ENCODE data around the gene KIF26A.

KIF26A gene

DNA sequence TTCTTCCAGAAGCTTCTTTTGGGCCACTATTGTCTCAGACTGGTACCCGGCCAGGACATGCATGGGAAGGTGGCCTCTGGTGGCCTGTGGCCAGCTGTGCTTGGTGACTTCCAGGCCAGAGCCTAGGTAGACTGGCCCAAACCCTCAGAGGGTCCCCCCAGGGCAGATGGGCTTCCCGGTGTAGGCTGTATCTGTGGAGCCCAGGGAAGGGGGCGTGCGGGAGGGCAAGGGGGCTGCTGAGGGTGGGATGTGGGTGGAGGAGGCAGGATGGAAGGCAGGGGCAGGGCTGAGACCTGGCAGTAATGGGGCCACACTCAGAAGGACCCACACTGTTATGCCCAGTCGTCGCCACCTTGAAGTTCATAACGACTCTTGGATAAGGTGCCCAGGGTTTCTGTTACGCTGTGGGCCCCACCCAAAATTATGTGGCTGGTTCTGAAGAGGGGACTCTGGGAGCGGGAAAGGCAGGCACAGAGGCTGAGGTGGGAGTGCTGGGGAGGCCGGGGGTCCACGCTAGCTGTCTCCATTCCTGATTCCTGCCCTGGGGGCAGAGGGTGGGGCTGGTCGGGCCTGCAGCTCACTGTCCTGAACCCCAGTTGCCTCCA, 52.1 kb downstream of the KIF26A start:
- peaks cover 70% of the 10 kb centered on the region for H3K4me1 ChIP-seq
- H3K4me3 ChIP-seq, result no peak overlapping the region

GRCh38 chr14:104191409-104191997, 53.1 kb downstream of the KIF26A start:
- TF ChIP-seq Cebpa-rat (IDR thresholded peaks at IDR 0.05), result no peak
- Histone ChIP-seq H3K9ac (no peak overlapping the region), H3K4me2 (no peak overlapping the region), H3K4me1 (peaks cover 73% of the 10 kb centered on the region), H3K4me3 (no peak overlapping the region), H4K20me1 (no peaks in the 10 kb centered on the region), H3K36me3 (no peaks in the 10 kb centered on the region), H3K27me3 (no peaks in the 10 kb centered on the region), H3K9me3 (no peaks in the 10 kb centered on the region), H3K27ac (no peak overlapping the region)

More for the DNA sequence above, 52.1 kb downstream of the KIF26A start:
- Histone ChIP-seq H4K20me1 (no peaks in the 10 kb centered on the region), H3K9ac (no peak overlapping the region), H3K27ac (no peak overlapping the region), H3K36me3 (no peaks in the 10 kb centered on the region), H3K9me3 (no peaks in the 10 kb centered on the region), H3K4me2 (no peak overlapping the region), H3K27me3 (no peaks in the 10 kb centered on the region)
- TF ChIP-seq Cebpa-rat (IDR thresholded peaks at IDR 0.05), result no peak

DNA sequence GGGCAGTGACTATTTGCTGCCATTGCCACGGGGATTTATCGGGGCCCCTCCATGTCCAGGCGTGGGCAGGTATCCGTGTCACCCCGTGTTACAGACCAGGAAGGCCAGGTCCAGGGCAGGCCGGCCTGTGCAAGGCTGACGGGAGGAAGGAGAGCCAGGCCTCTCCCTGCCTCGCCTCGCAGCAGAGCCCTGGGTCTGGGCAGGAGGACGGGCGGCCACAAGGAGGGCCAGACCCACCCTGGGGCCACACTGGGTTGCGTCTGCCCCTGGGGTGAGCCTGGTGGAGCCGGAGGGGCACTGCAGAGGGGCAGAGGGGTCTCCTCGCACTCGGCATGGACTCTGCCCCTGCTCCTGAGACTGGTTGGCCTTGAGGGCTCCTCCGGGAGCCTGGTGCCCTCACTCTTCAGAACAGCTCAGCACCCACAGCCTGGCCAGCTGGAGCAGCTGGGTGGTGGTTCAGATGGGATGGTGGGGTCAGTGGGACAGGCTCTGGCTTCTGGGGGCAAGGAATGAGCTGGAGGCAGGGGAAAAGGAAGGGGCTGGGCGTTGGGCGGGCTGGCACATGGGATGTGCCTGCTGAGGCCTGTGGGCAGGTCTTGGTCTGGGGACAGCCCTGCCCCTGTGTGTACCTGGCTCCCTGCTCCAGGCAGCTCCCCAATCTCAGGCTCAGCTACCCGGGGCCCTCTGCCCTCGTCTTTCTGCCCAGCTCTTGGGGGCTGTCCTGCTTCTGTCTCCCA, 53.9 kb downstream of the KIF26A start:
- no peak overlapping the region for H3K4me3 ChIP-seq
- peak overlapping the region; percentile 38; the same call in 1 of the 2 replicates for H3K27ac ChIP-seq
- peak overlapping the region; percentile 40 for H3K4me2 ChIP-seq
- H3K36me3 ChIP-seq, result no peaks in the 10 kb centered on the region
- TF ChIP-seq Cebpa-rat (IDR thresholded peaks at IDR 0.05), result no peak
- H3K4me1 ChIP-seq, result peaks cover 73% of the 10 kb centered on the region
- no peaks in the 10 kb centered on the region for H3K9me3 ChIP-seq
- no peaks in the 10 kb centered on the region for H3K27me3 ChIP-seq
- no peaks in the 10 kb centered on the region for H4K20me1 ChIP-seq
- 0 out of 2 replicates have a peak overlapping the region, but pooled peaks have one; percentile 24 for H3K9ac ChIP-seq

- Histone ChIP-seq H3K36me3 (no peaks in the 10 kb centered on the region), H3K9me3 (no peaks in the 10 kb centered on the region), H4K20me1 (no peaks in the 10 kb centered on the region), H3K9ac (0 out of 2 replicates have a peak overlapping the region, but pooled peaks have one; percentile 24), H3K4me3 (no peak overlapping the region), H3K4me1 (peaks cover 74% of the 10 kb centered on the region), H3K27ac (peak overlapping the region; percentile 38; the same call in 1 of the 2 replicates), H3K27me3 (no peaks in the 10 kb centered on the region), H3K4me2 (peak overlapping the region; percentile 40)
- TF ChIP-seq Cebpa-rat (IDR thresholded peaks at IDR 0.05), result no peak
These were observed 54.5 kb downstream of the KIF26A start for GRCh38 chr14:104192883-104193245.

DNA sequence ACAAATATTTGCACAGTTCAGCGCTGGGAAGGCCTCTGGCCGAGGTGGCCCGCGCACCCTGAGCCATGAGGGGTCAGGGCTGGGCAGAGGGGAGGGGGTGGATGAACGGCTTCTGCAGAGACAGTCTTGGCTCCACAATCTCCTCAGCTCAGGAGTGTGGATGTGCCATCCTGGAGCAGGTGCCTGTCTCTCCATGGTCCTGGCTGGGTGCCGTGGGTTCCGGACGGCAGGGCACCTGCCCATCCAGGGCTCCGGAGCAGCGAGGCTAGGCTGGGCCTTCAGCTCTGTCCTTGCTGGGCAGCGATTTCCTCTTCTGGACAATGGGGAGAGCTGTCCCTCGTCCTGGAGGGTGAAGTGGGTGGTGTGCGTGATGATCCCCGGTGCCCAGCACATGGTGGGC, 55.6 kb downstream of the KIF26A start:
- Histone ChIP-seq H3K9me3 (no peaks in the 10 kb centered on the region), H4K20me1 (no peaks in the 10 kb centered on the region), H3K36me3 (no peaks in the 10 kb centered on the region), H3K4me2 (no peak overlapping the region), H3K4me3 (no peak overlapping the region), H3K4me1 (peaks cover 74% of the 10 kb centered on the region), H3K9ac (no peak overlapping the region), H3K27ac (0 out of 2 replicates have a peak overlapping the region, but pooled peaks have one; percentile 22), H3K27me3 (no peaks in the 10 kb centered on the region)
- TF ChIP-seq Cebpa-rat (IDR thresholded peaks at IDR 0.05), result no peak

DNA sequence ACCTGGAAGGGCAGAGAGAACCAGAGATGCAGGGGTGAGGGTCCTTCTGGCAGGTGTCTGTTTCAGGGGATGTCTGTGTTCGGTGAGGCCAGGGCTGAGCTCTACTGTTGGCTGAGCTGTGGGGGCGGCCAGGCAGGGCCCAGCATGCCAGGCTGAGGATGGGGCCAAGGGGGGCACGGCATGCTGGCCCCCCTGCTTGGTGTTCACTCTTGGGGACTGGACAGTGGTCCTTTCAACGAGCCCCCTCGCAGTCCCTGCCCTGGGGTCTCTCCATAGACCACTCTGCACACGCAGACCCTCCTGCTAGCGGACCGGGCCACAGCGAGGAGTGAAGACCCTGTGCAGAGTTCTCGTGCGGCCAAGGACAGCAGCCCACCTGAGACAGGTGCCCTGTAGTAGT, 56.3 kb downstream of the KIF26A start:
- no peaks in the 10 kb centered on the region for H4K20me1 ChIP-seq
- no peaks in the 10 kb centered on the region for H3K9me3 ChIP-seq

DNA sequence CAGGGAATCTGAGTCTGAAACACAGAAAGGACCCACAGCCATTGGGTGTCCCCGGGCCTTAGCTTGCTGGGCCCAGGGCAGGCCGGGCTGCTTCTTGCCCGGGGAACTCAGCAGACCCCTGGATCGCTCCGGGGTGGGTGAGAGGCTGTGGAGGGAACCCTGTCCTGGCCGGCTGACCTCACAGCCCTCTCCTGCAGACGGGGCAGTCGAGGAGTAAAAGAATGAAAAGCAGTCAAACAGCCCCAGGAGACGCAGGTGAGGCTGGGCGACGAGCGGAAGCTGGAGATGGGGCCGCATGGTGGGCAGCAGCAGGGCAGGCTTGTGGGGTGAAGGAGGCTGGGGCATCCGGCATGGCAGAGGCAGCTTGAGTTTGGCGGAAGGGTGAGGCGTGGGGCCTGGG, 57.0 kb downstream of the KIF26A start:
- no peak overlapping the region for H3K4me3 ChIP-seq
- no peaks in the 10 kb centered on the region for H4K20me1 ChIP-seq
- peak overlapping the region; percentile 94 for H3K4me2 ChIP-seq
- H3K27ac ChIP-seq, result peak overlapping the region; percentile 63
- H3K4me1 ChIP-seq, result peaks cover 85% of the 10 kb centered on the region
- H3K36me3 ChIP-seq, result no peaks in the 10 kb centered on the region
- H3K9ac ChIP-seq, result peak overlapping the region; percentile 24; the same call in 1 of the 2 replicates
- no peaks in the 10 kb centered on the region for H3K9me3 ChIP-seq
- H3K27me3 ChIP-seq, result no peaks in the 10 kb centered on the region
- no peak for TF ChIP-seq Cebpa-rat (IDR thresholded peaks at IDR 0.05)

More for the DNA sequence above, 56.3 kb downstream of the KIF26A start:
- H3K36me3 ChIP-seq, result no peaks in the 10 kb centered on the region
- H3K4me2 ChIP-seq, result peak overlapping the region; percentile 94
- H3K9ac ChIP-seq, result no peak overlapping the region
- H3K27ac ChIP-seq, result no peak overlapping the region
- no peaks in the 10 kb centered on the region for H3K27me3 ChIP-seq
- H3K4me3 ChIP-seq, result no peak overlapping the region
- peaks cover 78% of the 10 kb centered on the region for H3K4me1 ChIP-seq
- TF ChIP-seq Cebpa-rat (IDR thresholded peaks at IDR 0.05), result no peak

DNA sequence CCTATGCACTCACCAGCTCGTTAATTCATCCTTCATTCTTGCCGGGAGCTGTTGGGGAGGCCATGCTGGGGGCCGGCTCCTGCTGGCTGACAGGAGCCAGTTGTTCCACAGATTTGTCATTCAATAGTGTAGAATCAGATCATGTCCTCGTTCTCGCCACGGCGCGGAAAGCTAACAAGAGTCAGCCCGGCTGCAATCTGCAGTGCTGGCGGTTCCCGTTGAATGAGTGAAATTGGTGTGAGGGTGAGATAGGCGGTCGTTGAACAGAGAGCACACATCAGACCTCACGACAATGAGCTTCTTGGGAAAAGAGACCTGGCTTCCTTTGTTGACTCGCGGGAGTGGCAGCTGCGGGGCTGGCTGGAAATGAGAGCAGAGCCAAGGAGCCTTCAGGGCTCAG, 57.5 kb downstream of the KIF26A start:
- H3K9me3 ChIP-seq, result no peaks in the 10 kb centered on the region
- no peaks in the 10 kb centered on the region for H3K36me3 ChIP-seq
- H3K4me3 ChIP-seq, result no peak overlapping the region
- TF ChIP-seq Cebpa-rat (IDR thresholded peaks at IDR 0.05), result no peak
- H3K27ac ChIP-seq, result peak overlapping the region; percentile 63
- no peaks in the 10 kb centered on the region for H4K20me1 ChIP-seq
- H3K9ac ChIP-seq, result peak overlapping the region; percentile 24; the same call in 1 of the 2 replicates
- peaks cover 90% of the 10 kb centered on the region for H3K4me1 ChIP-seq
- no peaks in the 10 kb centered on the region for H3K27me3 ChIP-seq
- peak overlapping the region; percentile 94 for H3K4me2 ChIP-seq

DNA sequence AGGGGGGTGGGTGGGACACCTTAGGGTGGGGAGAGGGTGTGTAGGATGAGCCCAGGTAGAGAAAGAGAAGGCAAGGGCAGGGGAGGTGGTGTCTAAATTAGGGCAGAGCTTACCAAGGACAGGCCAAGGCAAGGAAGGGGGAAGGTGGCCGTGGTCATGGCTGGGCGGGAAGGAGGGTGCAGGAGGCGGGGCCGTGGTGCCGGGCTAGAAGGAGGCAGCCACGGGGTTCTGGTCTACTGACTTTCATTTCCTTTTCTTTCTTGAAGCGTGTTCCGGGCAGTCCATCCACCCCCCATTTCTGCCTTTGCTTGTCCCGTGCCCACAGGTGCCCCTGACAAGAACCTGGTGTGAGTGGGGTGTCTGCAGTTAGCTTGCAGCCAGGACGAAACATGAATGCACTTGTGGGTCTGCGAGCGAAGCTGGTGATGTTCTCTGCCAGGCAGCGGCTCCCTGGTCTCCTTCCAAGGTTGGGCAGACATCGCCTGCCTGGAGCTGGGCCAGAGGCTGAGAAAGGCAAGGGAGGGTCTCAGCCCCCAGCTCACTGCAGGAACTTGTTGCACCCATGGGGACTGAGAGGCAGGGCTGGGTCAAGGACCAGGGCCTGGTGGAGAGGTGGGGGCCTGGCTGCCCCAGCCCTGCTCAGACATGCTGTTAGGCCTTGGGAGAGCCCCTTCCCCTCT, 58.2 kb downstream of the KIF26A start:
- no peaks in the 10 kb centered on the region for H3K27me3 ChIP-seq
- H3K4me2 ChIP-seq, result peak overlapping the region; percentile 94
- peaks cover 97% of the 10 kb centered on the region for H3K4me1 ChIP-seq

More for the DNA sequence above, 58.2 kb downstream of the KIF26A start:
- H3K9ac ChIP-seq, result peak overlapping the region; percentile 58
- H3K36me3 ChIP-seq, result no peaks in the 10 kb centered on the region
- H3K27ac ChIP-seq, result peak overlapping the region; percentile 81
- H3K4me3 ChIP-seq, result peak overlapping the region; percentile 38
- TF ChIP-seq Cebpa-rat (IDR thresholded peaks at IDR 0.05), result no peak
- peaks cover 4% of the 10 kb centered on the region; the same call in 1 of the 2 replicates for H4K20me1 ChIP-seq
- H3K9me3 ChIP-seq, result no peaks in the 10 kb centered on the region
